Rectal smooth muscle tissue (tissue), 1 donor: ENCODE data around the gene INTU.
"Not testable (repeated sequence)": the region's sequence is repeated elsewhere in the genome, so short reads cannot be mapped to it uniquely, and the experiment has no call there.

Source experiments
- H3K27ac ChIP-seq: one replicate; pipeline ENCODE4 v1.7.0; 2013; ENCODE audit warnings: low read depth, low read length, inconsistent platforms
- H3K27me3 ChIP-seq: one replicate; pipeline ENCODE4 v1.7.0; 2013; ENCODE audit warnings: low read length; ENCODE audit not compliant: control insufficient read depth, insufficient read depth
- H3K36me3 ChIP-seq: one replicate; pipeline ENCODE4 v1.7.0; 2013; ENCODE audit warnings: low read length; ENCODE audit not compliant: control insufficient read depth, insufficient read depth
- H3K4me1 ChIP-seq: one replicate; pipeline ENCODE4 v1.7.0; 2013; ENCODE audit warnings: low read length; ENCODE audit not compliant: control insufficient read depth, insufficient read depth
- H3K4me3 ChIP-seq: one replicate; pipeline ENCODE4 v1.7.0; 2013; ENCODE audit warnings: low read length
- H3K9ac ChIP-seq: one replicate; pipeline ENCODE4 v1.7.0; 2013; ENCODE audit warnings: low read length

INTU gene

GRCh38 chr4:127622621-127622920 lies 10.2 kb upstream of the INTU start:
- Histone ChIP-seq H3K4me1 (no peaks in the 10 kb centered on the region), H3K9ac (no peak overlapping the region), H3K27ac (no peak overlapping the region), H3K4me3 (peak overlapping the region; percentile 66), H3K36me3 (no peaks in the 10 kb centered on the region), H3K27me3 (no peaks in the 10 kb centered on the region)

- Histone ChIP-seq H3K36me3 (no peaks in the 10 kb centered on the region), H3K4me1 (no peaks in the 10 kb centered on the region), H3K27ac (no peak overlapping the region), H3K27me3 (no peaks in the 10 kb centered on the region), H3K4me3 (peak overlapping the region; percentile 66), H3K9ac (no peak overlapping the region)
These were observed 9.6 kb upstream of the INTU start for GRCh38 chr4:127622921-127623796.

- Histone ChIP-seq H3K27ac (no peak overlapping the region), H3K9ac (no peak overlapping the region)
These were observed 9.0 kb upstream of the INTU start for GRCh38 chr4:127623797-127624083.

GRCh38 chr4:127624173-127624572 lies 8.6 kb upstream of the INTU start:
- H3K4me1 ChIP-seq, result no peaks in the 10 kb centered on the region
- H3K9ac ChIP-seq, result no peak overlapping the region
- no peaks in the 10 kb centered on the region for H3K36me3 ChIP-seq
- no peak overlapping the region for H3K4me3 ChIP-seq
- no peak overlapping the region for H3K27ac ChIP-seq
- H3K27me3 ChIP-seq, result no peaks in the 10 kb centered on the region

More at GRCh38 chr4:127623797-127624083, 9.0 kb upstream of the INTU start:
- no peaks in the 10 kb centered on the region for H3K27me3 ChIP-seq
- no peaks in the 10 kb centered on the region for H3K4me1 ChIP-seq
- no peaks in the 10 kb centered on the region for H3K36me3 ChIP-seq
- H3K4me3 ChIP-seq, result peak overlapping the region; percentile 66

GRCh38 chr4:127629371-127629770 lies 3.4 kb upstream of the INTU start:
- H3K9ac ChIP-seq, result no peak overlapping the region
- no peak overlapping the region for H3K4me3 ChIP-seq
- H3K27ac ChIP-seq, result no peak overlapping the region
- no peaks in the 10 kb centered on the region for H3K27me3 ChIP-seq
- H3K4me1 ChIP-seq, result peaks cover 5% of the 10 kb centered on the region
- H3K36me3 ChIP-seq, result no peaks in the 10 kb centered on the region

GRCh38 chr4:127630152-127630551 lies 2.6 kb upstream of the INTU start:
- Histone ChIP-seq H3K4me3 (no peak overlapping the region), H3K9ac (no peak overlapping the region), H3K4me1 (peaks cover 5% of the 10 kb centered on the region), H3K27ac (no peak overlapping the region), H3K27me3 (no peaks in the 10 kb centered on the region), H3K36me3 (no peaks in the 10 kb centered on the region)

GRCh38 chr4:127631420-127631819 lies 1.3 kb upstream of the INTU start:
- peaks cover 5% of the 10 kb centered on the region for H3K4me1 ChIP-seq
- no peaks in the 10 kb centered on the region for H3K27me3 ChIP-seq
- H3K9ac ChIP-seq, result no peak overlapping the region
- H3K27ac ChIP-seq, result no peak overlapping the region
- no peaks in the 10 kb centered on the region for H3K36me3 ChIP-seq
- no peak overlapping the region for H3K4me3 ChIP-seq

- H3K9ac ChIP-seq, result no peak overlapping the region
- H3K4me3 ChIP-seq, result no peak overlapping the region
- H3K4me1 ChIP-seq, result peaks cover 5% of the 10 kb centered on the region
- no peaks in the 10 kb centered on the region for H3K36me3 ChIP-seq
- H3K27me3 ChIP-seq, result no peaks in the 10 kb centered on the region
- no peak overlapping the region for H3K27ac ChIP-seq
These were observed 1.4 kb downstream of the INTU start for GRCh38 chr4:127634181-127634580.

GRCh38 chr4:127641524-127641923 lies 8.8 kb downstream of the INTU start:
- Histone ChIP-seq H3K4me3 (no peak overlapping the region), H3K27me3 (no peaks in the 10 kb centered on the region), H3K36me3 (peaks cover 3% of the 10 kb centered on the region), H3K27ac (no peak overlapping the region), H3K4me1 (no peaks in the 10 kb centered on the region), H3K9ac (no peak overlapping the region)

- Histone ChIP-seq H3K9ac (no peak overlapping the region), H3K27me3 (no peaks in the 10 kb centered on the region), H3K4me3 (no peak overlapping the region), H3K27ac (no peak overlapping the region), H3K4me1 (no peaks in the 10 kb centered on the region), H3K36me3 (peaks cover 3% of the 10 kb centered on the region)
These were observed 9.4 kb downstream of the INTU start for GRCh38 chr4:127642169-127642568.

GRCh38 chr4:127643791-127644190 lies 11.0 kb downstream of the INTU start:
- H3K27me3 ChIP-seq, result no peaks in the 10 kb centered on the region
- no peak overlapping the region for H3K9ac ChIP-seq
- H3K4me1 ChIP-seq, result no peaks in the 10 kb centered on the region
- peaks cover 3% of the 10 kb centered on the region for H3K36me3 ChIP-seq
- no peak overlapping the region for H3K27ac ChIP-seq
- no peak overlapping the region for H3K4me3 ChIP-seq

- Histone ChIP-seq H3K4me1 (no peaks in the 10 kb centered on the region), H3K27ac (no peak overlapping the region), H3K27me3 (no peaks in the 10 kb centered on the region), H3K9ac (no peak overlapping the region), H3K4me3 (no peak overlapping the region), H3K36me3 (peaks cover 3% of the 10 kb centered on the region)
These were observed 15.3 kb downstream of the INTU start for GRCh38 chr4:127648061-127648460.

- H3K27me3 ChIP-seq, H3K27ac ChIP-seq: not testable (repeated sequence)
These were observed 22.8 kb downstream of the INTU start for GRCh38 chr4:127655590-127655989.

More at GRCh38 chr4:127655590-127655989, 22.8 kb downstream of the INTU start:
- not testable (repeated sequence) for H3K36me3 ChIP-seq, H3K4me1 ChIP-seq, H3K9ac ChIP-seq, H3K4me3 ChIP-seq
